T47D (cell line): ENCODE data around the gene RCE1.

Experiments
- DNase-seq, 2 experiments: peaks; one replicate each; pipeline versions ENCODE4 v3.0.0 to v3.0.0-alpha.2; 2011 to 2012; ENCODE audit warnings: low read depth in 1 of 2, low spot score in 1 of 2
- JUND ChIP-seq: IDR thresholded peaks from 2 replicates; pipeline ENCODE4 v1.6.1; 2012; ENCODE audit warnings: low read depth
- in situ Hi-C: cut with HindIII; loops from 2 replicates; pipeline ENCODE4 v1.10.0; 2016; ENCODE audit warnings: low sequenced_read_pairs, low pct_unique_long_range_greater_than_20kb

Gene RCE1

GRCh38 chr11:66834539-66834845 lies 8.7 kb upstream of the RCE1 start:
- in situ Hi-C loops: no loop called here
- no peak for TF ChIP-seq JUND
- DNase-seq: no peak

- in situ Hi-C loops: no loop called here
- TF ChIP-seq JUND: no peak
- no peak for DNase-seq
These were observed 8.3 kb upstream of the RCE1 start for GRCh38 chr11:66834943-66835342.

DNA sequence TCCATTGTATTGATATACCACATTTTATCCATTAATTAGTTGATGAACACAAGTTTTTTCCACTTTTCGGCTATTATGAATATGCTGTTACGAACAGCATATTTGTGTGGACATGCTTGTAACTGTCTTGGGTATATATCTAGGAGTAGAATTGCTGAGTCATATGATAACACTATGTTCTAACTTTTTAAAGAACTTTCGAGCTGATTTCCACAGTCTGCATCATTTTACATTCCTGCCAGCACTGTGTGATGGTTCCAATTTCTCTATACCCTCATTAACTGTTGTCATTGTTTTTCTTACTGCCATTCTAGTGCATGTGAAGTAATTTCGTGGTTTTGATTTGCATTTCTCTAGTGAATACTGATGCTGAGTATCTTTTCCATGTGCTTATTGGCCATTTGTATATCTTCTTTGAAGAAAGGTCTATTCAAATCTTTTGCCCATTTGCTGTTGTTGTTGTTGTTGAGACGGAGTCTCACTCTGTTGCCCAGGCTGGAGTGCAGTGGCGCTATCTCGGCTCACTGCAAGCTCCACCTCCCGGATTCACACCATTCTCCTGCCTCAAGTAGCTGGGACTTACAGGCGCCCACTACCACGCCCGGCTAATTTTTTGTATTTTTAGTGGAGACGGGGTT lies 7.4 kb upstream of the RCE1 start:
- DNase-seq: no peak
- in situ Hi-C loops: no loop called here

GRCh38 chr11:66840317-66841091 lies 2.7 kb upstream of the RCE1 start:
- no peak for TF ChIP-seq JUND
- no peak for DNase-seq
- in situ Hi-C loops: no loop called here

More for the DNA sequence above, 7.4 kb upstream of the RCE1 start:
- no peak for TF ChIP-seq JUND

GRCh38 chr11:66841861-66842260 lies 1.4 kb upstream of the RCE1 start:
- in situ Hi-C loops: no loop called here
- no peak for TF ChIP-seq JUND
- DNase-seq: no peak

GRCh38 chr11:66842501-66842895 lies 743 bp upstream of the RCE1 start:
- no peak for TF ChIP-seq JUND
- in situ Hi-C loops: no loop called here
- DNase-seq: no peak

DNA sequence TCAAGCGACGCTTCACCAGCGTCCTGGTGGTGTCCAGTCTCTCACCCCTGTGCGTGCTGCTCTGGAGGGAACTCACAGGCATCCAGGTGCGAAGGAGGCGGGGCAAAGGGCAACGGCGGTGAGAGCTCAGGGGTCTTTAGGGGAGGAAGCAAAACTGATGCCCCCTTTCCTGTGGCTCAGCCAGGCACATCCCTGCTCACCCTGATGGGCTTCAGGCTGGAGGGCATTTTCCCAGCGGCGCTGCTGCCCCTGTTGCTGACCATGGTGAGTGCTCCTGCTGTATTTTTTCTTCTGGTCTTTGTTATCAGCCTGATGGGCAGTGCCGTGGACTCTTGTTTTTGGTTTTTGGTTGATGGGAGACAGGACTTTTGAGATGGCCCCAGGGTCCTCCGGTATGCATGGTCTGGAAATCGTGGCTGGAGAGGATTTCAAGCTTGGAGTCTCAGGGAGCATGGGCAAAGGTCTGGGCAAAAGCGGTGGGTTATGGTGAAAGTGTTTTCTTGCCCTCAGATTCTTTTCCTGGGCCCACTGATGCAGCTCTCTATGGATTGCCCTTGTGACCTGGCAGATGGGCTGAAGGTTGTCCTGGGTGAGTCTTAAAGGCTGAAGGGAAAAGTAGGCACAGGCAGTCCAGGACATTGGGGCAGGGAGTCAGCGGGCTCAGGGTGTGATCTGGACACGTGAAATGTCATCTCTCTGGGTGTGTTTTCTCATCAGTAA lies 695 bp downstream of the RCE1 start:
- in situ Hi-C loops: no loop called here
- TF ChIP-seq JUND: no peak
- DNase-seq: peak in 1 of 2 experiments; percentile 8

DNA sequence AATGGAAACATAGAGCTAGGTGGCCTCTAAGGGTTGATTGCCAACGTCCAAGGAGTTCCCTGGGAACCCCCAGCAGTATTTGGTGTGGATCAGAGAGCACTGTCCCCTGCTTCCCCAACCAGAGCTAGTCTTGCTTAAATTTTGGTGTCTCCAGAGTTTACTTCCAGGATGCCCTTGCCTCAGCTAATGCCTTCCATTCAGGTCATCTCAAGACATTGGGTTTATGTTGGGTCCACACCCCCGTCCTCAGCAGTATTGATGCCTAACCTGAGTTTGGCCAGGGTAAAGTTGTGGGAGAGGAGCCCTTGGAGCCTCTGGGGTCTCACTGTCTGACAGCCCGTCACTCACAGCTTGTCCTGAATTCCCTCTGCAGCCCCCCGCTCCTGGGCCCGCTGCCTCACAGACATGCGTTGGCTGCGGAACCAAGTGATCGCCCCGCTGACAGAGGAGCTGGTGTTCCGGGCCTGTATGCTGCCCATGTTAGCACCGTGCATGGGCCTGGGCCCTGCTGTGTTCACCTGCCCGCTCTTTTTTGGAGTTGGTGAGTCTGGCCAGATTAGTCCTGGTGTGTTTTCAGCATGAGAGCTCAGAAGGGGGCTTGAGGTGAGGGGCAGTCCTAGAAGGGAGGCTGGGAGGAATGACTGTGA lies 1.4 kb downstream of the RCE1 start:
- in situ Hi-C loops: no loop called here
- no peak for TF ChIP-seq JUND
- DNase-seq: no peak

GRCh38 chr11:66845143-66845875 lies 2.1 kb downstream of the RCE1 start:
- in situ Hi-C loops: no loop called here
- TF ChIP-seq JUND: no peak
- no peak for DNase-seq

- in situ Hi-C loops: no loop called here
- TF ChIP-seq JUND: no peak
- DNase-seq: no peak
These were observed 2.6 kb downstream of the RCE1 start for GRCh38 chr11:66845876-66846212.

DNA sequence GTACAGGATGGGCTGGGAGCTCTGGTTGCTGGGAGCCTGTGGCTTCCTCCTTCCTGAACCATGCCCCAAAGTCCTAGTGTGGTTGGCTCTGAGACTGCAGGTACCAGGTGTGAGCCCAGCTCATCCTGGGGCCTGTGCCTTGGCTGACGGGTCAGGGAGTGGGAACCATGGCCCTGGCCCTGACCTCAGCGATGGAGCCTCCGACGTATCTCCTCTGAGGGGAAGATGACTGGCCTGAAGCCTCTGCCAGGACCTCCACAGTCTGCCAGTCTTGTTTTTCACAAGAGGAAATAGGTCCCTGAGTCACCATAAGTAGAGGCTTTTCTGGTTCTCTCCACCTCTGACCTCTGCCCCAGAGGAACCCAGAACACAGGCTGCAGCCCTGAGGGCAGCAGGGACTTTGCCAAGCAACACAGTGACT lies 3.4 kb downstream of the RCE1 start:
- TF ChIP-seq JUND: no peak
- peak in 1 of 2 experiments; percentile 28 for DNase-seq
- in situ Hi-C loops: no loop called here
